Fibroblast of skin of back (primary cell): ENCODE results near the gene CHST13. TPM values are rescaled to one million over a fixed set of nuclear protein-coding genes. Genes with fewer than 3 reads are reported as not detected.

Experiments
- DNase-seq: peaks from one replicate; pipeline ENCODE4 v3.0.0-alpha.2; 2013
- polyA plus RNA-seq, 2 experiments: library from polyadenylated mRNA; unstranded; fragments of 120-200 nt; gene quantifications; one replicate each; pipeline ENCODE4 v1.2.1, GENCODE V29; 2013; ENCODE audit not compliant: insufficient read length in 2 of 2

Gene CHST13
- polyA plus RNA-seq (2013, experiment 1 of 2; ENCODE audit: insufficient read length), result not detected
- not detected for polyA plus RNA-seq (2013, experiment 2 of 2; ENCODE audit: insufficient read length)

GRCh38 chr3:126523745-126524428 is at the start of gene CHST13:
Gene CHST13, plus strand, starts transcription at chr3:126524155. Its CDS starts 178 bp downstream, at chr3:126524333.
- peak; percentile 50 for DNase-seq

GRCh38 chr3:126474498-126475412 is 49.2 kb upstream of the CHST13 start:
- DNase-seq, result peak; percentile 36

GRCh38 chr3:126475413-126476114 is 48.4 kb upstream of the CHST13 start, which contains the start of gene ZXDC:
Gene ZXDC, minus strand, starts transcription at chr3:126475891. Its CDS starts 26 bp downstream, at chr3:126475865.
- peak; percentile 93 for DNase-seq

GRCh38 chr3:126476166-126477060 is 47.5 kb upstream of the CHST13 start:
- DNase-seq, result peak; percentile 17

GRCh38 chr3:126477061-126477380 is 46.9 kb upstream of the CHST13 start:
- no peak for DNase-seq

- no peak for DNase-seq
Measured at GRCh38 chr3:126478581-126479310, 45.2 kb upstream of the CHST13 start.

- DNase-seq, result no peak
Measured at GRCh38 chr3:126479642-126480041, 44.3 kb upstream of the CHST13 start.

GRCh38 chr3:126480206-126480605 is 43.7 kb upstream of the CHST13 start:
- DNase-seq, result no peak

- DNase-seq, result no peak
Measured at GRCh38 chr3:126480861-126481260, 43.1 kb upstream of the CHST13 start.

GRCh38 chr3:126481808-126482502 is 42.0 kb upstream of the CHST13 start:
- no peak for DNase-seq

- DNase-seq, result no peak
Measured at GRCh38 chr3:126482503-126483255, 41.3 kb upstream of the CHST13 start.

- DNase-seq, result no peak
Measured at GRCh38 chr3:126483321-126483761, 40.6 kb upstream of the CHST13 start.

GRCh38 chr3:126484148-126484547 is 39.8 kb upstream of the CHST13 start:
- DNase-seq, result no peak

- DNase-seq, result no peak
Measured at GRCh38 chr3:126484662-126485061, 39.3 kb upstream of the CHST13 start.

- DNase-seq, result no peak
Measured at GRCh38 chr3:126485176-126485897, 38.6 kb upstream of the CHST13 start.

GRCh38 chr3:126485956-126486355 is 38.0 kb upstream of the CHST13 start:
- DNase-seq, result no peak

- no peak for DNase-seq
Measured at GRCh38 chr3:126486360-126486847, 37.6 kb upstream of the CHST13 start.

GRCh38 chr3:126487151-126487771 is 36.7 kb upstream of the CHST13 start:
- peak; percentile 21 for DNase-seq
